Loucy (cell line): ENCODE measurements around the gene ATP11A.

Experiments
- H2AFZ ChIP-seq: fragments of 200-600 bp; sonication (generic); 2 replicates; pipeline ENCODE4 v1.6.0; 2016; ENCODE audit warnings: antibody characterized with exemption, mild to moderate bottlenecking, low read length, moderate library complexity
- H3F3A ChIP-seq: fragments of 200-600 bp; 2 replicates; pipeline ENCODE4 v1.6.0; 2016; ENCODE audit warnings: antibody characterized with exemption, low read depth, mild to moderate bottlenecking
- H3K27me3 ChIP-seq: fragments of 200-600 bp; sonication (generic); 2 replicates; pipeline ENCODE4 v1.6.1; 2014; ENCODE audit warnings: low read length, mild to moderate bottlenecking; ENCODE audit not compliant: insufficient read depth, poor library complexity, severe bottlenecking
- H3K36me3 ChIP-seq: fragments of 200-600 bp; sonication (generic); 2 replicates; pipeline ENCODE4 v1.6.1; 2016; ENCODE audit warnings: low read length; ENCODE audit not compliant: insufficient read depth
- H3K4me1 ChIP-seq: fragments of 200-600 bp; sonication (generic); 2 replicates; pipeline ENCODE4 v1.5.1; 2014; ENCODE audit warnings: low read length, mild to moderate bottlenecking; ENCODE audit not compliant: insufficient read depth, poor library complexity, severe bottlenecking
- H3K4me2 ChIP-seq: fragments of 200-600 bp; sonication (generic); 2 replicates; pipeline ENCODE4 v1.6.0; 2014; ENCODE audit warnings: antibody characterized with exemption, low read length, low read depth, mild to moderate bottlenecking; ENCODE audit not compliant: poor library complexity, severe bottlenecking
- H3K4me3 ChIP-seq: fragments of 200-600 bp; sonication (generic); 2 replicates; pipeline ENCODE4 v1.5.1; 2014; ENCODE audit warnings: low read length, mild to moderate bottlenecking, mixed read lengths; ENCODE audit not compliant: poor library complexity, severe bottlenecking
- H3K79me2 ChIP-seq: fragments of 200-600 bp; sonication (generic); 2 replicates; pipeline ENCODE4 v1.6.1; 2014; ENCODE audit warnings: low read length; ENCODE audit not compliant: insufficient read depth
- H3K9ac ChIP-seq: fragments of 200-600 bp; sonication (generic); 2 replicates; pipeline ENCODE4 v1.6.0; 2014; ENCODE audit warnings: mild to moderate bottlenecking, low read depth, low read length, moderate library complexity; ENCODE audit not compliant: poor library complexity, severe bottlenecking
- H3K9me2 ChIP-seq: fragments of 200-600 bp; sonication (generic); replicated peaks from 2 replicates; pipeline ENCODE4 v1.6.1; 2016; ENCODE audit warnings: low read depth, low read length, mixed read lengths
- H3K9me3 ChIP-seq: fragments of 200-600 bp; sonication (generic); 2 replicates; pipeline ENCODE4 v1.6.1; 2014; ENCODE audit warnings: mild to moderate bottlenecking, antibody characterized with exemption, low read length, low read depth; ENCODE audit not compliant: insufficient read depth
- H4K20me1 ChIP-seq: fragments of 200-600 bp; sonication (generic); 2 replicates; pipeline ENCODE4 v1.6.0; 2014; ENCODE audit warnings: antibody characterized with exemption, low read length, mild to moderate bottlenecking; ENCODE audit not compliant: insufficient read depth, poor library complexity, severe bottlenecking
- EZH2phosphoT487 ChIP-seq: fragments of 200-600 bp; IDR thresholded peaks from 2 replicates; pipeline ENCODE4 v1.6.1; 2018; ENCODE audit warnings: antibody characterized with exemption, mild to moderate bottlenecking, moderate library complexity, borderline replicate concordance
- TF ChIP-seq, protein P1 (sequence below): fragments of 200-600 bp; sonication (generic); conservative IDR thresholded peaks from 2 replicates; pipeline ENCODE4 v1.5.1; 2014; ENCODE audit warnings: mild to moderate bottlenecking, antibody characterized with exemption, low read length

Gene ATP11A

DNA sequence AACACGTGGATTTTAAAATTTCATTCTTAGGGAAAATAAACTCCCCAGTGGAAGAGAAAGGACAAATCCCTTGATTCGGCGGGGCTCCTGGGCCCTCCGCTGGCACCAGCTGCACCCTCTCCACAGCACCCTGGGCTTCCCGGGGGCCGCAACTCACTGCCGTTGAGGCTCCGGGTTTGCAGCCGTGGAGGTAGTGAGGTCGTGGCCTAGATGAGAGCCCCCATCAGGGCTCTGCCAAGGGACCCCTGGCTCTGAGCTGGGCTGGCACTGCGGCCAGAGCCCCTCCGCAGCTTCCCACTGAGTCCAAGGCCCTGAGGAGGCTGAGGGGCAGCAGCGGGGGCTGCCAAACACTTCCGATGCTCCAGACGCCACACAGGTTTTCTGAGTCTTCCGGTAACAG is 145.5 kb downstream of the ATP11A start:
- Histone ChIP-seq H3K4me2 (no peak overlapping the region), H3K4me1 (no peaks in the 10 kb centered on the region), H3K27me3 (no peaks in the 10 kb centered on the region), H3K36me3 (peaks cover 22% of the 10 kb centered on the region; the same call in 1 of the 2 replicates), H3K79me2 (no peaks in the 10 kb centered on the region), H3K9me3 (no peaks in the 10 kb centered on the region), H3F3A (no peaks in the 10 kb centered on the region), H3K9ac (no peak overlapping the region), H4K20me1 (no peaks in the 10 kb centered on the region), H3K9me2 (no peaks in the 10 kb centered on the region), H3K4me3 (no peak overlapping the region), H2AFZ (no peak overlapping the region)
- no peak for TF ChIP-seq EZH2phosphoT487
- TF ChIP-seq, protein P1, sequence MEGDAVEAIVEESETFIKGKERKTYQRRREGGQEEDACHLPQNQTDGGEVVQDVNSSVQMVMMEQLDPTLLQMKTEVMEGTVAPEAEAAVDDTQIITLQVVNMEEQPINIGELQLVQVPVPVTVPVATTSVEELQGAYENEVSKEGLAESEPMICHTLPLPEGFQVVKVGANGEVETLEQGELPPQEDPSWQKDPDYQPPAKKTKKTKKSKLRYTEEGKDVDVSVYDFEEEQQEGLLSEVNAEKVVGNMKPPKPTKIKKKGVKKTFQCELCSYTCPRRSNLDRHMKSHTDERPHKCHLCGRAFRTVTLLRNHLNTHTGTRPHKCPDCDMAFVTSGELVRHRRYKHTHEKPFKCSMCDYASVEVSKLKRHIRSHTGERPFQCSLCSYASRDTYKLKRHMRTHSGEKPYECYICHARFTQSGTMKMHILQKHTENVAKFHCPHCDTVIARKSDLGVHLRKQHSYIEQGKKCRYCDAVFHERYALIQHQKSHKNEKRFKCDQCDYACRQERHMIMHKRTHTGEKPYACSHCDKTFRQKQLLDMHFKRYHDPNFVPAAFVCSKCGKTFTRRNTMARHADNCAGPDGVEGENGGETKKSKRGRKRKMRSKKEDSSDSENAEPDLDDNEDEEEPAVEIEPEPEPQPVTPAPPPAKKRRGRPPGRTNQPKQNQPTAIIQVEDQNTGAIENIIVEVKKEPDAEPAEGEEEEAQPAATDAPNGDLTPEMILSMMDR, result no peak

DNA sequence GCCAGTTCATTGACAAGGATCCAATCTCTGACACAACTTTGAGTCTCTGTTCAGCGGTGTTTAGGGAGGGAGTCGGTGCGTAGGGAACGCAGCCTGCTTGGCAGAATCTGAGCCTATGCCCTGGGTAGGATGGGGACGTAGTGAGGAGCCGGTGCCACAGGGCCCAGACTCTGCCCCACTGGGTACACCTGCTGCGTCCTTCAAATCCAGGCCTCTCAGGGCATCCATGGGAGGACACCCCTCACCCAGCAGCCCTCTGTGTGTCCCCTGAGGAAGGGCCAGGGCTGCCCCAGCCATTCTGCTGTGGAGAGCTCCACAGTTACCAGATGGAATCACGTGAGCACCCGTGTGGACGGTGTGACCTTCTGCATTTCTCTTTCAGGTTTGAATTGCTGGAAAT is 146.0 kb downstream of the ATP11A start:
- Histone ChIP-seq H3K9me3 (no peaks in the 10 kb centered on the region), H3K27me3 (no peaks in the 10 kb centered on the region), H3K4me3 (no peak overlapping the region), H3K36me3 (peaks cover 22% of the 10 kb centered on the region; the same call in 1 of the 2 replicates), H3K9ac (no peak overlapping the region), H3K79me2 (no peaks in the 10 kb centered on the region), H2AFZ (no peak overlapping the region), H4K20me1 (no peaks in the 10 kb centered on the region), H3K4me2 (no peak overlapping the region), H3K4me1 (no peaks in the 10 kb centered on the region), H3F3A (no peaks in the 10 kb centered on the region), H3K9me2 (no peaks in the 10 kb centered on the region)
- TF ChIP-seq, protein P1, result no peak
- no peak for TF ChIP-seq EZH2phosphoT487

DNA sequence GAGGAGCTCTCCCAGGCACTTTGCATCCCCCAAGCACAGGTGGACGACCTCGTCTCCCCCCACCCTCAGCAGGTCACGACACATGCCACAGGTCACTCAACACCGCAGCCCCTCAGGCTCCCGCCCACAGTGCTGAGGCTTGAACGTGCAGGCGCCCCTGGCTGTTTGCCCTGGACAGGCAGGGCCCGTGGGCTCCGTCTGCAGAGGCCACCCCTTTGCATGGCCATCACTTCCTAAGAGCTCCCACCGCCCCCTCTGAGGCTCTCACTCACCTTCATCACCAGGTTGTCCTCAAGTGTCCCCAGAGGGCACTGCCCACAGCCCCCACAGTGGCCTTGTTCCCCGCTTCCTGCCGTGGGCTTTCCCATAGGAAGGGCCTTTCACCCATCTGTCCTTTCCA is 147.1 kb downstream of the ATP11A start:
- H3F3A ChIP-seq, result no peaks in the 10 kb centered on the region
- H2AFZ ChIP-seq, result no peak overlapping the region
- H3K4me2 ChIP-seq, result no peak overlapping the region
- no peaks in the 10 kb centered on the region for H3K27me3 ChIP-seq
- no peak overlapping the region for H3K9ac ChIP-seq
- no peaks in the 10 kb centered on the region for H3K4me1 ChIP-seq
- H4K20me1 ChIP-seq, result no peaks in the 10 kb centered on the region
- H3K9me3 ChIP-seq, result no peaks in the 10 kb centered on the region
- no peaks in the 10 kb centered on the region for H3K79me2 ChIP-seq
- H3K36me3 ChIP-seq, result peaks cover 15% of the 10 kb centered on the region; the same call in 1 of the 2 replicates
- no peak overlapping the region for H3K4me3 ChIP-seq
- H3K9me2 ChIP-seq, result no peaks in the 10 kb centered on the region
- TF ChIP-seq, protein P1, result no peak
- no peak for TF ChIP-seq EZH2phosphoT487
